ENCODE results near the gene ASAP3. TPM values are rescaled to one million over a fixed set of nuclear protein-coding genes. Genes with fewer than 3 reads are reported as not detected.

The ASAP3 gene
- polyA plus RNA-seq, 2 of the 4 experiments (the other 2 are of a cell fraction) = 4.0 to 5.2 TPM

- TF ChIP-seq USF2 (IDR thresholded peaks at IDR 0.05) (no peak), FOSB (CRISPR knock-in tag; IDR thresholded peaks at IDR 0.05) (no peak), CEBPB (IDR thresholded peaks at IDR 0.05) (no peak), POLR2AphosphoS2 (conservative IDR thresholded peaks at IDR 0.05; ENCODE audit: low read length) (no peak), ATOH8 (CRISPR knock-in tag; IDR thresholded peaks at IDR 0.05; ENCODE audit: low read depth) (no peak), EP300 (IDR thresholded peaks at IDR 0.05) (no peak), HMGXB4 (CRISPR knock-in tag; IDR thresholded peaks at IDR 0.05; ENCODE audit: borderline replicate concordance) (no peak), MYC (IDR thresholded peaks at IDR 0.05; ENCODE audit: borderline replicate concordance, low read length) (no peak)
Observed at GRCh38 chr1:23529146-23530086, 45.4 kb upstream of the ASAP3 start (continued).

GRCh38 chr1:23528250-23528978, 44.4 kb upstream of the ASAP3 start:
- WGBS (ENCODE audit: missing lambda C conversion rate) = 13% methylated on average over 6 of the region's 9 CpGs
- ATAC-seq (peak; percentile 79 to 85), FAIRE-seq (no peak), DNase-seq (ENCODE audit: low read depth in 1 of 2, low spot score in 1 of 2) (peak; percentile 84 to 92)
- H3K9me3 ChIP-seq = no peaks in the 10 kb centered on the region
- H3K4me1 ChIP-seq = peaks cover 71% of the 10 kb centered on the region
- POLR2A ChIA-PET = interaction anchor here (0.6 to 1.2 kb wide), 4 partner anchors 45 to 213 kb away, joined by 3 to 5 read pairs (median 4); partner anchors contain the start of genes ASAP3, HNRNPR and RPL11
- H3K4me3 ChIP-seq = no peak overlapping the region
- H3K4me2 ChIP-seq = peak overlapping the region; percentile 99
- no peak for TF ChIP-seq FOSL2 (IDR thresholded peaks at IDR 0.05)
- TF ChIP-seq FOSL2 (CRISPR knock-in tag; IDR thresholded peaks at IDR 0.05) = peak; percentile 43; the same call in 1 of the 2 replicates
- peak; percentile 92 for TF ChIP-seq MAFK (IDR thresholded peaks at IDR 0.05; ENCODE audit: partially characterized antibody)
- no peak for TF ChIP-seq RFX5 (IDR thresholded peaks at IDR 0.05)
- TF ChIP-seq HOXB13 (CRISPR knock-in tag; IDR thresholded peaks at IDR 0.05; ENCODE audit: low read depth) = no peak
- no peak for TF ChIP-seq ZFP36 (IDR thresholded peaks at IDR 0.05; ENCODE audit: borderline replicate concordance, partially characterized antibody)
- 0 out of 2 replicates have a peak, but pooled peaks have one; percentile 37 for TF ChIP-seq PBX3 (IDR thresholded peaks at IDR 0.05)
- no peak for TF ChIP-seq KDM5A (IDR thresholded peaks at IDR 0.05)
- peak; percentile 54; the same call in 1 of the 2 replicates for TF ChIP-seq MAX (IDR thresholded peaks at IDR 0.05)
- no peak for TF ChIP-seq HMGXB4 (CRISPR knock-in tag; IDR thresholded peaks at IDR 0.05; ENCODE audit: borderline replicate concordance)
- TF ChIP-seq POLR2A (IDR thresholded peaks at IDR 0.05; ENCODE audit: low read length) = no peak
- TF ChIP-seq E2F6 (IDR thresholded peaks at IDR 0.05; ENCODE audit: borderline replicate concordance, low read depth) = no peak
- TF ChIP-seq FOXS1 (CRISPR knock-in tag; IDR thresholded peaks at IDR 0.05) = no peak
- no peak for TF ChIP-seq CHD4 (IDR thresholded peaks at IDR 0.05; ENCODE audit: borderline replicate concordance)
- peak overlapping the region; percentile 62 to 94 for H3K27ac ChIP-seq
- CTCF ChIA-PET = interaction anchor here (1.0 to 9.0 kb wide), 8 partner anchors 9 to 305 kb away, joined by 3 to 70 read pairs (median 4); no protein-coding TSS in a partner anchor

Measured in A549 (cell line).